Natural killer cell (primary cell): ENCODE results near the gene TTBK1. TPM values are rescaled to one million over a fixed set of nuclear protein-coding genes. Genes with fewer than 3 reads are reported as not detected.
"Not testable (repeated sequence)": the region's sequence is repeated elsewhere in the genome, so short reads cannot be mapped to it uniquely, and the experiment has no call there.

Experiments
- ATAC-seq, 3 donors: fragments of 150-1000 bp in 2 of 3; fragments of 200-7000 bp in 1 of 3; cut with Tn5 transposase; 1 replicate in 1 of 3; 2 replicates in 2 of 3; pipeline ENCODE4 v1.10.0; 2021; ENCODE audit warnings: mild to moderate bottlenecking in 2 of 3, moderate library complexity in 2 of 3
- DNase-seq, 2 donors: peaks; one replicate each; pipeline versions ENCODE4 v3.0.0 to v3.0.0-alpha.2; 2013 to 2021; ENCODE audit warnings: mixed read lengths in 1 of 2
- H3K27ac ChIP-seq: one replicate; pipeline ENCODE4 v1.5.1; 2013; ENCODE audit warnings: mild to moderate bottlenecking, low read length
- H3K27me3 ChIP-seq: one replicate; pipeline ENCODE4 v1.6.1; 2013; ENCODE audit warnings: low read length; ENCODE audit not compliant: control insufficient read depth, insufficient read depth
- H3K36me3 ChIP-seq: one replicate; pipeline ENCODE4 v1.6.1; 2013; ENCODE audit warnings: low read length; ENCODE audit not compliant: control insufficient read depth, insufficient read depth
- H3K4me1 ChIP-seq: one replicate; pipeline ENCODE4 v1.6.1; 2013; ENCODE audit warnings: low read length; ENCODE audit not compliant: control insufficient read depth, insufficient read depth
- H3K4me3 ChIP-seq: one replicate; pipeline ENCODE4 v1.5.1; 2013; ENCODE audit warnings: low read length
- H3K9me3 ChIP-seq: one replicate; pipeline ENCODE4 v1.6.1; 2013; ENCODE audit warnings: low read length; ENCODE audit not compliant: control insufficient read depth, insufficient read depth
- H3K27ac Mint-ChIP-seq, 2 donors: one replicate each; pipeline ENCODE4 v1.8.0; 2022; ENCODE audit warnings: mild to moderate bottlenecking in 2 of 2, mixed read lengths in 2 of 2, moderate library complexity in 1 of 2
- H3K27me3 Mint-ChIP-seq, 2 donors: one replicate each; pipeline ENCODE4 v1.8.0; 2022; ENCODE audit warnings: low read depth in 2 of 2, mixed read lengths in 2 of 2
- H3K36me3 Mint-ChIP-seq: one replicate; pipeline ENCODE4 v1.8.0; 2022; ENCODE audit warnings: mixed read lengths
- H3K4me1 Mint-ChIP-seq, 2 donors: one replicate each; pipeline ENCODE4 v1.8.0; 2022; ENCODE audit warnings: mixed read lengths in 2 of 2
- H3K4me3 Mint-ChIP-seq: one replicate; pipeline ENCODE4 v1.8.0; 2022; ENCODE audit warnings: mild to moderate bottlenecking, moderate library complexity, mixed read lengths
- H3K9me3 Mint-ChIP-seq, 2 donors: one replicate each; pipeline ENCODE4 v1.8.0; 2022; ENCODE audit warnings: mixed read lengths in 2 of 2
- CTCF ChIP-seq: fragments of 200-600 bp; IDR thresholded peaks from one replicate; pipeline ENCODE4 v1.8.0; 2022; ENCODE audit warnings: antibody characterized with exemption
- WGBS: methylation state at CpG from one replicate; pipeline ENCODE4 v1.1.7; 2013; ENCODE audit warnings: missing lambda C conversion rate; ENCODE audit not compliant: insufficient coverage; 5-methylcytosine and 5-hydroxymethylcytosine counted together
- intact Hi-C: fragments of 100-400 bp; cut with micrococcal nuclease; formaldehyde crosslinking; loops from one replicate; pipeline ENCODE4 v1.14.2; 2022
- total RNA-seq, 4 donors: library from RNA; stranded (reverse); fragments of 120-200 nt in 1 of 4; gene quantifications; one replicate each; pipeline versions ENCODE4 v1.2.3 to v1.2.4, GENCODE V29; 2013 to 2022

TTBK1 gene
- total RNA-seq, 3 donors from 2014 or later (not counting 1 experiment from before 2014, with no cell fraction given): 0.07 TPM; not detected in 2

GRCh38 chr6:43301081-43301870, 58.0 kb downstream of the TTBK1 start:
- Histone ChIP-seq H3K4me1 (no peaks in the 10 kb centered on the region), H3K27me3 (peaks cover 3% of the 10 kb centered on the region), H3K36me3 (no peaks in the 10 kb centered on the region), H3K4me3 (no peak overlapping the region), H3K9me3 (no peaks in the 10 kb centered on the region), H3K27ac (no peak overlapping the region)
- intact Hi-C loops: no loop called here
- H3K36me3 Mint-ChIP-seq: no peaks in the 10 kb centered on the region
- no peak overlapping the region for H3K27ac Mint-ChIP-seq
- no peak for TF ChIP-seq CTCF
- ATAC-seq (no peak), DNase-seq (no peak)
- peaks cover 0 to 2% of the 10 kb centered on the region in 2 donors for H3K27me3 Mint-ChIP-seq
- 87% methylated on average over 14 of the region's 15 CpGs for WGBS
- H3K9me3 Mint-ChIP-seq: no peaks in the 10 kb centered on the region
- H3K4me3 Mint-ChIP-seq: no peak overlapping the region
- H3K4me1 Mint-ChIP-seq: no peaks in the 10 kb centered on the region

- Mint-ChIP-seq H3K4me1 (no peaks in the 10 kb centered on the region), H3K36me3 (no peaks in the 10 kb centered on the region), H3K4me3 (no peak overlapping the region), H3K9me3 (no peaks in the 10 kb centered on the region), H3K27ac (no peak overlapping the region), H3K27me3 (no peaks in the 10 kb centered on the region)
- 91% methylated on average over 19 of the region's 19 CpGs for WGBS
- Histone ChIP-seq H3K4me3 (no peak overlapping the region), H3K9me3 (no peaks in the 10 kb centered on the region), H3K36me3 (no peaks in the 10 kb centered on the region), H3K27ac (no peak overlapping the region), H3K4me1 (no peaks in the 10 kb centered on the region), H3K27me3 (peaks cover 3% of the 10 kb centered on the region)
- no peak for ATAC-seq
- intact Hi-C loops: no loop called here
- no peak for DNase-seq
- TF ChIP-seq CTCF: no peak
Measured at GRCh38 chr6:43302126-43302525, 58.8 kb downstream of the TTBK1 start.

GRCh38 chr6:43303006-43303405, 59.7 kb downstream of the TTBK1 start:
- H3K4me1 Mint-ChIP-seq, H3K27ac Mint-ChIP-seq, H3K9me3 ChIP-seq, ATAC-seq, intact Hi-C loops, H3K36me3 Mint-ChIP-seq, H3K9me3 Mint-ChIP-seq, H3K4me3 ChIP-seq, H3K27me3 ChIP-seq, H3K36me3 ChIP-seq, H3K27me3 Mint-ChIP-seq, H3K27ac ChIP-seq, H3K4me3 Mint-ChIP-seq, DNase-seq, H3K4me1 ChIP-seq: not testable (repeated sequence)
- WGBS: 91% methylated on average over 11 of the region's 11 CpGs

GRCh38 chr6:43303751-43304331, 60.6 kb downstream of the TTBK1 start:
- ATAC-seq (no peak), DNase-seq (no peak)
- Mint-ChIP-seq H3K27me3 (peaks cover 0 to 3% of the 10 kb centered on the region in 2 donors), H3K4me1 (peaks cover 0 to 8% of the 10 kb centered on the region in 2 donors), H3K27ac (no peak overlapping the region), H3K9me3 (no peaks in the 10 kb centered on the region), H3K36me3 (no peaks in the 10 kb centered on the region), H3K4me3 (no peak overlapping the region)
- Histone ChIP-seq H3K4me1 (peaks cover 10% of the 10 kb centered on the region), H3K36me3 (no peaks in the 10 kb centered on the region), H3K4me3 (no peak overlapping the region), H3K27me3 (no peaks in the 10 kb centered on the region), H3K27ac (no peak overlapping the region), H3K9me3 (no peaks in the 10 kb centered on the region)
- 82% methylated on average over 8 of the region's 8 CpGs for WGBS
- intact Hi-C loops: no loop called here
- no peak for TF ChIP-seq CTCF
